Stimulated activated CD8-positive, alpha-beta memory T cell treated with anti-CD3 and anti-CD28 coated beads, Interleukin-12 subunit alpha, Interleukin-12 subunit beta, amount 100 ng/mL, for 1 hour (primary cell): ENCODE measurements around the gene PTTG1IP.

Experiments
- DNase-seq: peaks from one replicate; pipeline ENCODE4 v3.0.0-alpha.2; 2020; ENCODE audit warnings: low read depth

The PTTG1IP gene

DNA sequence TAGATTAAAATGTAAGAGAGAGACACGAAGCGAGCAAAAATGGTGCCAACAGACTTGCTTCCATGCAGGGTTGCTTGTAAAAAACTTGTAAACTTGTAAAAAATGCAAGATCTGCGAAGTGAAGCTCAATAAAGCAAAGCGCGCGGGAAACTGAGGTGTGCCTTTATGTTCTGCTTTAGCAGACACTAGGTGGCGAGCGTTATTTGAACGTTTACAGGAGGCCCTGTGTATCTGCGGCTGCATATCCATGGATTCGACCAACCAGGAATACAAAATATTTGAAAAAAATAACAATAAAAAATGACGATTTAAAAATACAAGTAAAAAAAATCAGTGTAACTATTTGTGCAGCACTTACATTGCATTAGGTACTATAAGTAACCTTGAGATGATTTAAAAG is 73.4 kb downstream of the PTTG1IP start:
- no peak for DNase-seq

GRCh38 chr21:44799646-44800045 is 73.8 kb downstream of the PTTG1IP start:
- no peak for DNase-seq
